Tibial nerve (tissue), 4 donors: ENCODE results near the gene SNX25. TPM values are rescaled to one million over a fixed set of nuclear protein-coding genes. Genes with fewer than 3 reads are reported as not detected.

Experiments used
- DNase-seq, 2 donors: peaks; one replicate each; pipeline ENCODE4 v3.0.0-alpha.2; 2019; ENCODE audit warnings: low spot score in 2 of 2
- H3K27ac ChIP-seq, 4 donors: fragments of 200-600 bp; sonication (generic) in 3 of 4; one replicate each; pipeline ENCODE4 v1.5.1; 2017 to 2019; ENCODE audit warnings: mild to moderate bottlenecking in 1 of 4
- H3K27me3 ChIP-seq, 2 donors: fragments of 200-600 bp; sonication (generic) in 1 of 2; one replicate each; pipeline versions ENCODE4 v1.5.1 to v1.6.0; 2017 to 2019
- H3K36me3 ChIP-seq, 3 donors: fragments of 200-600 bp; sonication (generic); one replicate each; pipeline ENCODE4 v1.5.1; 2018 to 2019
- H3K4me1 ChIP-seq, 4 donors: fragments of 200-600 bp; sonication (generic) in 3 of 4; one replicate each; pipeline ENCODE4 v1.5.1; 2017 to 2019
- H3K4me3 ChIP-seq, 4 donors: fragments of 200-600 bp; sonication (generic) in 3 of 4; one replicate each; pipeline ENCODE4 v1.5.1; 2017 to 2019; ENCODE audit warnings: mild to moderate bottlenecking in 1 of 4, moderate library complexity in 1 of 4
- H3K9me3 ChIP-seq, 4 donors: fragments of 200-600 bp; sonication (generic) in 3 of 4; one replicate each; pipeline ENCODE4 v1.5.1; 2017 to 2019
- CTCF ChIP-seq, 5 experiments: fragments of 200-600 bp in 3 of 5; fragments of 450-650 bp in 2 of 5; sonication (generic) in 3 of 5; IDR thresholded peaks; one replicate each; pipeline ENCODE4 v1.5.1; 2016 to 2019; ENCODE audit warnings: antibody characterized with exemption in 5 of 5, mild to moderate bottlenecking in 3 of 5, moderate library complexity in 2 of 5
- EP300 ChIP-seq, 2 donors: sonication (generic); formaldehyde crosslinking; IDR thresholded peaks; one replicate each; pipeline ENCODE4 v1.6.1; 2017; ENCODE audit warnings: antibody characterized with exemption in 2 of 2, mild to moderate bottlenecking in 1 of 2
- POLR2A ChIP-seq, 2 donors: fragments of 450-650 bp; IDR thresholded peaks; one replicate each; pipeline ENCODE4 v1.6.1; 2017; ENCODE audit warnings: antibody characterized with exemption in 2 of 2, mild to moderate bottlenecking in 2 of 2, moderate library complexity in 2 of 2
- WGBS, 2 donors: methylation state at CpG; one replicate each; pipeline ENCODE4 v1.1.5; 2018; 5-methylcytosine and 5-hydroxymethylcytosine counted together
- total RNA-seq, 4 donors: library from RNA; depleted of rRNA; stranded (reverse); fragments of >200 nt; gene quantifications; one replicate each; pipeline ENCODE4 v1.1.0, GENCODE V29; 2016

The SNX25 gene
- total RNA-seq, 4 donors from 2014 or later: 17.7 to 29.4 (median 23.5) TPM

DNA sequence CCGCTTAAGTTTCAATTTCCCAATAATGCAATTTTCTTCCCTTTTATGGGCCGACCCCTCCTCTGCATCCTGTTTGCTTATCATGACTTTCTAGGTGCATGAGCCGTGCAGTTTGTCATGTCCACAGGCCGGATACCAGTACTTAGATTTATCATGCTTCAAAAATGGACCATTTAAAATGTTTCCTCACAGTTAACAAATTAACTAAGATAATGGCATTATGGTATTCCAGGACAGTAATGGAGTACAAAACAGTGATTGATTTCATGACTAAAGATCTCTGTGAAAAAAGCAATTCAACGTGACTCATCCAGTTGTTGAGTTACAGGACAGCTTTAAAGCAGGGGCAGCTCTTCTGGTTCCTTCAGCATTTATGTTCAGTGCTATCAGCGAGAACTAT is 23.0 kb downstream of the SNX25 start:
- Histone ChIP-seq H3K27me3 (no peaks in the 10 kb centered on the region), H3K4me3 (no peak overlapping the region), H3K27ac (no peak overlapping the region), H3K9me3 (no peaks in the 10 kb centered on the region), H3K36me3 (no peaks in the 10 kb centered on the region), H3K4me1 (peaks cover 0 to 11% (median 0%) of the 10 kb centered on the region in 4 donors)
- TF ChIP-seq POLR2A (IDR thresholded peaks at IDR 0.05) (no peak), CTCF (IDR thresholded peaks at IDR 0.05) (no peak), EP300 (IDR thresholded peaks at IDR 0.05) (no peak)
- WGBS, 2 donors: 73 to 80% methylated on average over 6 of the region's 6 CpGs
- DNase-seq: no peak

- H3K9me3 ChIP-seq: no peaks in the 10 kb centered on the region
- 79 to 84% methylated on average over 7 of the region's 7 CpGs for WGBS, 2 donors
- H3K27ac ChIP-seq: no peak overlapping the region
- TF ChIP-seq EP300 (IDR thresholded peaks at IDR 0.05) (no peak), POLR2A (IDR thresholded peaks at IDR 0.05) (no peak), CTCF (IDR thresholded peaks at IDR 0.05) (no peak)
- H3K4me3 ChIP-seq: no peak overlapping the region
- no peaks in the 10 kb centered on the region for H3K36me3 ChIP-seq
- H3K27me3 ChIP-seq: no peaks in the 10 kb centered on the region
- DNase-seq: no peak
- peaks cover 0 to 6% (median 0%) of the 10 kb centered on the region in 4 donors for H3K4me1 ChIP-seq
Measured at GRCh38 chr4:185235119-185235842, 25.9 kb downstream of the SNX25 start.

DNA sequence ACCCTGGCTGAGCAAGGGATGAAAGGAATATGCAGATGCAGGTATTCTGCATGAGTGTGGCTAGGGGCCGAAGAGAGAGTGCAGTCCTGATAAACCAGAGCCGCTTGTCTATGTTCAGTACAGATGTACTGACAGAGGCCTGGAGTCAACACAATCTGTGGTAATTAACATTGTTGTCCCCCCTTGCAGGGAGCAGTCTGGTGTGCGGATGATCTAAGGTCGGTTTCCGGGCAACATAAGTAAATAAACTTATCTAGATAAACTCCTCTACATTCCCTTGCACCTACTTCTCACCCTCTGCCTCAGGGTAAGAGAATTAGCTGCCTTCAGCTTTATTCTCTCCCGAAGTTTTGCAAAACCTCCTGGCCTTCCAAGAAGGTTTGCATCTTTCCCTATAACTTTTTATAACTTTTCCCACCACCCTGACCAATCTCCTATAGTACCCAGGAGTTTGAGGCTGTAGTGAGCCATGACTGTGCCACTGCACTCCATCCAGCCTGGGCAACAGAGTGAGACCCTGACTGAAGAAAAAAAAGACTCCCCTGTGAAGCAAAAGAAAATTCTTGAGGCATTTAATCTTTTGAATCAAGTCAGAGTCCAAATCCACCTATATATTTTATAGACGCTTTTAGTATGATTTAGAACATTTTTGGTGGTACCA is 26.6 kb downstream of the SNX25 start:
- Histone ChIP-seq H3K4me1 (peaks cover 0 to 6% (median 0%) of the 10 kb centered on the region in 4 donors), H3K4me3 (no peak overlapping the region), H3K9me3 (no peaks in the 10 kb centered on the region), H3K27ac (no peak overlapping the region), H3K36me3 (no peaks in the 10 kb centered on the region), H3K27me3 (no peaks in the 10 kb centered on the region)
- TF ChIP-seq CTCF (IDR thresholded peaks at IDR 0.05) (no peak), EP300 (IDR thresholded peaks at IDR 0.05) (no peak), POLR2A (IDR thresholded peaks at IDR 0.05) (no peak)
- no peak for DNase-seq
- WGBS, 2 donors: 77 to 78% methylated on average over 7 of the region's 7 CpGs

GRCh38 chr4:185237175-185237574 is 27.8 kb downstream of the SNX25 start:
- no peak for TF ChIP-seq POLR2A (IDR thresholded peaks at IDR 0.05)
- no peak for TF ChIP-seq CTCF (IDR thresholded peaks at IDR 0.05)
- no peak for DNase-seq
- no peaks in the 10 kb centered on the region for H3K9me3 ChIP-seq
- peak overlapping the region in 1 of 4 donors; percentile 36 for H3K27ac ChIP-seq
- peaks cover 0 to 6% (median 0%) of the 10 kb centered on the region in 4 donors for H3K4me1 ChIP-seq
- no peaks in the 10 kb centered on the region for H3K36me3 ChIP-seq
- no peak overlapping the region for H3K4me3 ChIP-seq
- H3K27me3 ChIP-seq: no peaks in the 10 kb centered on the region
- 46 to 57% methylated on average over 3 of the region's 3 CpGs for WGBS, 2 donors

- Histone ChIP-seq H3K36me3 (no peaks in the 10 kb centered on the region), H3K27ac (no peak overlapping the region), H3K4me1 (peaks cover 0 to 6% (median 0%) of the 10 kb centered on the region in 4 donors), H3K9me3 (no peaks in the 10 kb centered on the region), H3K4me3 (no peak overlapping the region), H3K27me3 (no peaks in the 10 kb centered on the region)
- TF ChIP-seq CTCF (IDR thresholded peaks at IDR 0.05): no peak
- no peak for TF ChIP-seq POLR2A (IDR thresholded peaks at IDR 0.05)
- no peak for TF ChIP-seq EP300 (IDR thresholded peaks at IDR 0.05)
- WGBS, 2 donors: 94 to 95% methylated on average over 5 of the region's 5 CpGs
- DNase-seq: no peak
Measured at GRCh38 chr4:185238215-185238681, 28.9 kb downstream of the SNX25 start.
